ENCODE results near the gene CNTD1. TPM values are rescaled to one million over a fixed set of nuclear protein-coding genes. Genes with fewer than 3 reads are reported as not detected.
"Not testable (repeated sequence)": the region's sequence is repeated elsewhere in the genome, so short reads cannot be mapped to it uniquely, and the experiment has no call there.

The CNTD1 gene
- total and polyA plus RNA-seq, 5 donors: 0.20 to 0.59 (median 0.53) TPM; not detected in 2

- H3K27me3 ChIP-seq (ENCODE audit: control insufficient read depth, insufficient read depth): no peaks in the 10 kb centered on the region
- 80% methylated on average over 6 of the region's 6 CpGs for WGBS
- no peaks in the 10 kb centered on the region for H3K9me3 ChIP-seq (ENCODE audit: control insufficient read depth, low read length)
- H3K4me3 ChIP-seq (ENCODE audit: low read length): no peak overlapping the region
- DNase-seq (no peak), ATAC-seq (no peak)
- no peak overlapping the region for H3K27ac ChIP-seq (ENCODE audit: low read length)
- H3K4me1 ChIP-seq (ENCODE audit: control insufficient read depth, insufficient read depth, low read length): no peaks in the 10 kb centered on the region
- intact Hi-C loops (cut with DNase I): loop anchor here in 2 of 4 donors (10.0 kb wide), 2 partner anchors 51 to 181 kb away; no protein-coding TSS in a partner anchor
These were observed 32.5 kb upstream of the CNTD1 start for GRCh38 chr17:42766124-42766523.

GRCh38 chr17:42767512-42767911 is 31.1 kb upstream of the CNTD1 start:
- DNase-seq: no peak
- Histone ChIP-seq H3K27me3 (ENCODE audit: control insufficient read depth, insufficient read depth) (no peaks in the 10 kb centered on the region), H3K9me3 (ENCODE audit: control insufficient read depth, low read length) (no peaks in the 10 kb centered on the region), H3K27ac (ENCODE audit: low read length) (no peak overlapping the region), H3K4me1 (ENCODE audit: control insufficient read depth, insufficient read depth, low read length) (no peaks in the 10 kb centered on the region), H3K4me3 (ENCODE audit: low read length) (no peak overlapping the region)
- ATAC-seq: no peak
- intact Hi-C loops (cut with DNase I): loop anchor here in 2 of 4 donors (10.0 kb wide), 2 partner anchors 53 to 183 kb away; no protein-coding TSS in a partner anchor

GRCh38 chr17:42768006-42768405 is 30.7 kb upstream of the CNTD1 start:
- not testable (repeated sequence) for H3K4me1 ChIP-seq (ENCODE audit: control insufficient read depth, insufficient read depth, low read length); DNase-seq; H3K4me3 ChIP-seq (ENCODE audit: low read length); ATAC-seq; H3K9me3 ChIP-seq (ENCODE audit: control insufficient read depth, low read length); H3K27me3 ChIP-seq (ENCODE audit: control insufficient read depth, insufficient read depth); H3K27ac ChIP-seq (ENCODE audit: low read length)
- WGBS: 54% methylated on average over 9 of the region's 9 CpGs
- intact Hi-C loops (cut with DNase I): loop anchor here in 2 of 4 donors (10.0 kb wide), 2 partner anchors 53 to 183 kb away; no protein-coding TSS in a partner anchor

- H3K27me3 ChIP-seq (ENCODE audit: control insufficient read depth, insufficient read depth); H3K27ac ChIP-seq (ENCODE audit: low read length); ATAC-seq; H3K4me3 ChIP-seq (ENCODE audit: low read length); H3K9me3 ChIP-seq (ENCODE audit: control insufficient read depth, low read length); DNase-seq; H3K4me1 ChIP-seq (ENCODE audit: control insufficient read depth, insufficient read depth, low read length): not testable (repeated sequence)
- WGBS: 68% methylated on average over 10 of the region's 10 CpGs
- intact Hi-C loops (cut with DNase I): loop anchor here in 2 of 4 donors (10.0 kb wide), 2 partner anchors 55 to 185 kb away; no protein-coding TSS in a partner anchor
These were observed 28.7 kb upstream of the CNTD1 start for GRCh38 chr17:42769964-42770363.

GRCh38 chr17:42772945-42773289 is 25.7 kb upstream of the CNTD1 start:
- Histone ChIP-seq H3K4me1 (ENCODE audit: control insufficient read depth, insufficient read depth, low read length) (peaks cover 2% of the 10 kb centered on the region), H3K27me3 (ENCODE audit: control insufficient read depth, insufficient read depth) (no peaks in the 10 kb centered on the region), H3K9me3 (ENCODE audit: control insufficient read depth, low read length) (no peaks in the 10 kb centered on the region), H3K27ac (ENCODE audit: low read length) (no peak overlapping the region), H3K4me3 (ENCODE audit: low read length) (peak overlapping the region; percentile 63)
- ATAC-seq (no peak), DNase-seq (no peak)
- WGBS: 5% methylated on average over 3 of the region's 3 CpGs
- intact Hi-C loops (cut with DNase I): no loop called here

GRCh38 chr17:42773290-42774035 is 25.2 kb upstream of the CNTD1 start, which contains the start of gene VPS25:
VPS25 (plus strand) TSS chr17:42773449; CDS start chr17:42773476, 27 bp downstream.
- peak; percentile 94 to 96 for ATAC-seq
- Histone ChIP-seq H3K4me1 (ENCODE audit: control insufficient read depth, insufficient read depth, low read length) (peaks cover 2% of the 10 kb centered on the region), H3K27me3 (ENCODE audit: control insufficient read depth, insufficient read depth) (no peaks in the 10 kb centered on the region), H3K9me3 (ENCODE audit: control insufficient read depth, low read length) (no peaks in the 10 kb centered on the region), H3K4me3 (ENCODE audit: low read length) (peak within 1 kb of the TSS; percentile 63), H3K27ac (ENCODE audit: low read length) (peak within 1 kb of the TSS; percentile 36)
- intact Hi-C loops (cut with DNase I): no loop called here
- 1% methylated on average over 39 of the region's 39 CpGs for WGBS
- peak; percentile 78 to 91 (median 89) for DNase-seq

- intact Hi-C loops (cut with DNase I): no loop called here
- ATAC-seq (no peak), DNase-seq (no peak)
- peak overlapping the region; percentile 63 for H3K4me3 ChIP-seq (ENCODE audit: low read length)
- no peaks in the 10 kb centered on the region for H3K27me3 ChIP-seq (ENCODE audit: control insufficient read depth, insufficient read depth)
- no peak overlapping the region for H3K27ac ChIP-seq (ENCODE audit: low read length)
- peaks cover 2% of the 10 kb centered on the region for H3K4me1 ChIP-seq (ENCODE audit: control insufficient read depth, insufficient read depth, low read length)
- WGBS: 71% methylated on average over 3 of the region's 3 CpGs
- H3K9me3 ChIP-seq (ENCODE audit: control insufficient read depth, low read length): no peaks in the 10 kb centered on the region
These were observed 24.5 kb upstream of the CNTD1 start for GRCh38 chr17:42774066-42774745.

- Histone ChIP-seq H3K27ac (ENCODE audit: low read length) (no peak overlapping the region), H3K4me3 (ENCODE audit: low read length) (no peak overlapping the region), H3K4me1 (ENCODE audit: control insufficient read depth, insufficient read depth, low read length) (peaks cover 2% of the 10 kb centered on the region), H3K27me3 (ENCODE audit: control insufficient read depth, insufficient read depth) (no peaks in the 10 kb centered on the region), H3K9me3 (ENCODE audit: control insufficient read depth, low read length) (no peaks in the 10 kb centered on the region)
- ATAC-seq (no peak), DNase-seq (no peak)
- intact Hi-C loops (cut with DNase I): no loop called here
- 51% methylated on average over 3 of the region's 3 CpGs for WGBS
These were observed 23.0 kb upstream of the CNTD1 start for GRCh38 chr17:42775534-42776098.

GRCh38 chr17:42778570-42778969 is 20.1 kb upstream of the CNTD1 start:
- peaks cover 2% of the 10 kb centered on the region for H3K4me1 ChIP-seq (ENCODE audit: control insufficient read depth, insufficient read depth, low read length)

GRCh38 chr17:42779304-42779935 is 19.2 kb upstream of the CNTD1 start:
- Histone ChIP-seq H3K27ac (ENCODE audit: low read length) (no peak overlapping the region), H3K4me1 (ENCODE audit: control insufficient read depth, insufficient read depth, low read length) (no peaks in the 10 kb centered on the region), H3K27me3 (ENCODE audit: control insufficient read depth, insufficient read depth) (no peaks in the 10 kb centered on the region), H3K4me3 (ENCODE audit: low read length) (no peak overlapping the region), H3K9me3 (ENCODE audit: control insufficient read depth, low read length) (no peaks in the 10 kb centered on the region)
- WGBS: 62% methylated on average over 3 of the region's 3 CpGs
- intact Hi-C loops (cut with DNase I): no loop called here
- no peak for DNase-seq
- no peak for ATAC-seq

More at GRCh38 chr17:42778570-42778969, 20.1 kb upstream of the CNTD1 start:
- no peak overlapping the region for H3K4me3 ChIP-seq (ENCODE audit: low read length)
- ATAC-seq (no peak), DNase-seq (no peak)
- H3K9me3 ChIP-seq (ENCODE audit: control insufficient read depth, low read length): no peaks in the 10 kb centered on the region
- intact Hi-C loops (cut with DNase I): no loop called here
- 87% methylated on average over 5 of the region's 5 CpGs for WGBS
- H3K27ac ChIP-seq (ENCODE audit: low read length): no peak overlapping the region
- H3K27me3 ChIP-seq (ENCODE audit: control insufficient read depth, insufficient read depth): no peaks in the 10 kb centered on the region
